ENCODE results near the gene PDLIM1. TPM values are rescaled to one million over a fixed set of nuclear protein-coding genes. Genes with fewer than 3 reads are reported as not detected.
A peak's percentile ranks its signal among the peaks of the same experiment; 100 is the strongest.

The PDLIM1 gene
- total and polyA plus RNA-seq, 9 of the 15 experiments (the other 6 are each of a cell fraction or from before 2014, with no cell fraction given) = 19.8 to 164 (median 39.1) TPM

- TF ChIP-seq MITF (IDR thresholded peaks at IDR 0.05) (no peak), NFIC (IDR thresholded peaks at IDR 0.05) (peak; percentile 59; the same call in 1 of the 2 replicates), ZC3H11A (IDR thresholded peaks at IDR 0.05; ENCODE audit: low read depth, low read length) (no peak), KLF6 (CRISPR knock-in tag; IDR thresholded peaks at IDR 0.05; ENCODE audit: borderline replicate concordance) (no peak), RB1 (IDR thresholded peaks at IDR 0.05; ENCODE audit: low read depth) (peak; percentile 45; the same call in 1 of the 2 replicates), MCM3 (IDR thresholded peaks at IDR 0.05) (no peak), CGGBP1 (CRISPR knock-in tag; IDR thresholded peaks at IDR 0.05) (no peak), MTA2 (IDR thresholded peaks at IDR 0.05; ENCODE audit: low read depth) (no peak), GABPB2 (CRISPR knock-in tag; conservative IDR thresholded peaks at IDR 0.05) (no peak), E2F6 (IDR thresholded peaks at IDR 0.05; ENCODE audit: borderline replicate concordance in 1 of 2, extremely low read depth in 1 of 2, insufficient read depth in 1 of 2, insufficient read length in 1 of 2, low read depth in 1 of 2, low read length in 1 of 2, poor library complexity in 1 of 2, severe bottlenecking in 1 of 2) (peak; percentile 50 to 86), ZNF354B (CRISPR knock-in tag; IDR thresholded peaks at IDR 0.05) (no peak), SP1 (CRISPR knock-in tag; IDR thresholded peaks at IDR 0.05) (no peak), ZNF395 (CRISPR knock-in tag; IDR thresholded peaks at IDR 0.05) (peak; percentile 65), GMEB1 (CRISPR knock-in tag; IDR thresholded peaks at IDR 0.05) (no peak), NCOA1 (IDR thresholded peaks at IDR 0.05; ENCODE audit: low read depth) (no peak), ZNF140 (CRISPR knock-in tag; IDR thresholded peaks at IDR 0.05) (no peak), CCNT2 (IDR thresholded peaks at IDR 0.05; ENCODE audit: borderline replicate concordance, extremely low read depth, insufficient read length, low read depth, low read length) (peak; percentile 70), DNMT1 (IDR thresholded peaks at IDR 0.05) (no peak)
These were observed at the start of gene PDLIM1 (continued) for GRCh38 chr10:95290461-95291364.

Data from K562 (cell line).